ENCODE measurements around the gene BPIFB3. TPM values are rescaled to one million over a fixed set of nuclear protein-coding genes. Genes with fewer than 3 reads are reported as not detected.

The BPIFB3 gene
- polyA plus RNA-seq, 1 experiment: not detected

- 0 out of 2 replicates have a peak, but pooled peaks cover 2% of the 10 kb centered on the region for H3K27me3 ChIP-seq (ENCODE audit: control insufficient read depth, insufficient read depth, low read length)
- TF ChIP-seq CTCF (IDR thresholded peaks at IDR 0.05; ENCODE audit: insufficient read depth, low read depth, low read length): no peak
Observed at GRCh38 chr20:33083544-33084340, 30.0 kb downstream of the BPIFB3 start.

GRCh38 chr20:33084722-33085121 is 31.0 kb downstream of the BPIFB3 start:
- no peak for DNase-seq (ENCODE audit: low read depth)
- Histone ChIP-seq H3K27me3 (ENCODE audit: control insufficient read depth, insufficient read depth, low read length) (peaks cover 4% of the 10 kb centered on the region; the same call in 1 of the 2 replicates), H3K36me3 (ENCODE audit: control insufficient read depth, insufficient read depth, low read length) (no peaks in the 10 kb centered on the region), H3K4me3 (ENCODE audit: low read depth, low read length) (no peak overlapping the region)
- TF ChIP-seq CTCF (IDR thresholded peaks at IDR 0.05; ENCODE audit: insufficient read depth, low read depth, low read length): no peak
- ChIA-PET CTCF (no interaction called here), POLR2A (no interaction called here)

More at GRCh38 chr20:33083544-33084340, 30.0 kb downstream of the BPIFB3 start:
- ChIA-PET CTCF (no interaction called here), POLR2A (no interaction called here)
- Histone ChIP-seq H3K36me3 (ENCODE audit: control insufficient read depth, insufficient read depth, low read length) (no peaks in the 10 kb centered on the region), H3K4me3 (ENCODE audit: low read depth, low read length) (no peak overlapping the region)
- no peak for DNase-seq (ENCODE audit: low read depth)

GRCh38 chr20:33086052-33086722 is 32.5 kb downstream of the BPIFB3 start:
- ChIA-PET CTCF (no interaction called here), POLR2A (no interaction called here)
- DNase-seq (ENCODE audit: low read depth): no peak
- H3K27me3 ChIP-seq (ENCODE audit: control insufficient read depth, insufficient read depth, low read length): peaks cover 4% of the 10 kb centered on the region; the same call in 1 of the 2 replicates
- TF ChIP-seq CTCF (IDR thresholded peaks at IDR 0.05; ENCODE audit: insufficient read depth, low read depth, low read length): no peak
- no peak overlapping the region for H3K4me3 ChIP-seq (ENCODE audit: low read depth, low read length)
- H3K36me3 ChIP-seq (ENCODE audit: control insufficient read depth, insufficient read depth, low read length): no peaks in the 10 kb centered on the region

- POLR2A ChIA-PET: no interaction called here
- Histone ChIP-seq H3K27me3 (ENCODE audit: control insufficient read depth, insufficient read depth, low read length) (peaks cover 4% of the 10 kb centered on the region; the same call in 1 of the 2 replicates), H3K4me3 (ENCODE audit: low read depth, low read length) (no peak overlapping the region), H3K36me3 (ENCODE audit: control insufficient read depth, insufficient read depth, low read length) (no peaks in the 10 kb centered on the region)
- DNase-seq (ENCODE audit: low read depth): no peak
- TF ChIP-seq CTCF (IDR thresholded peaks at IDR 0.05; ENCODE audit: insufficient read depth, low read depth, low read length): no peak
- CTCF ChIA-PET: interaction anchor here (0.6 kb wide), 1 partner anchor 170 kb away, joined by 3 read pairs; no protein-coding TSS in a partner anchor
Observed at GRCh38 chr20:33091147-33091546, 37.4 kb downstream of the BPIFB3 start.

- H3K36me3 ChIP-seq (ENCODE audit: control insufficient read depth, insufficient read depth, low read length): no peaks in the 10 kb centered on the region
- TF ChIP-seq CTCF (IDR thresholded peaks at IDR 0.05; ENCODE audit: insufficient read depth, low read depth, low read length): no peak
- DNase-seq (ENCODE audit: low read depth): no peak
- ChIA-PET POLR2A (no interaction called here), CTCF (interaction anchor here (0.6 kb wide), 1 partner anchor 170 kb away, joined by 3 read pairs; no protein-coding TSS in a partner anchor)
- peaks cover 4% of the 10 kb centered on the region; the same call in 1 of the 2 replicates for H3K27me3 ChIP-seq (ENCODE audit: control insufficient read depth, insufficient read depth, low read length)
- no peak overlapping the region for H3K4me3 ChIP-seq (ENCODE audit: low read depth, low read length)
Observed at GRCh38 chr20:33091693-33092092, 38.0 kb downstream of the BPIFB3 start.
